Mesothelial cell of epicardium (in vitro differentiated cells): Measurements from ENCODE around the gene CDC42. TPM values are rescaled to one million over a fixed set of nuclear protein-coding genes. Genes with fewer than 3 reads are reported as not detected.
A peak's percentile ranks its signal among the peaks of the same experiment; 100 is the strongest.

ENCODE experiments used
- DNase-seq, 2 experiments: peaks; one replicate each; pipeline ENCODE4 v3.0.0; 2021; ENCODE audit warnings: low spot score in 2 of 2; ENCODE audit not compliant: unreplicated experiment in 2 of 2
- H3K27ac Mint-ChIP-seq: 2 replicates; pipeline ENCODE4 v1.8.0; 2021; ENCODE audit warnings: mixed read lengths
- H3K27me3 Mint-ChIP-seq: 2 replicates; pipeline ENCODE4 v1.8.0; 2021; ENCODE audit warnings: low read depth, mixed read lengths
- H3K36me3 Mint-ChIP-seq: 2 replicates; pipeline ENCODE4 v1.8.0; 2021; ENCODE audit warnings: mixed read lengths
- H3K4me1 Mint-ChIP-seq: 2 replicates; pipeline ENCODE4 v1.8.0; 2021; ENCODE audit warnings: mixed read lengths
- H3K4me3 Mint-ChIP-seq: 2 replicates; pipeline ENCODE4 v1.8.0; 2021; ENCODE audit warnings: mild to moderate bottlenecking, moderate library complexity, mixed read lengths
- H3K9me3 Mint-ChIP-seq: 2 replicates; pipeline ENCODE4 v1.8.0; 2021; ENCODE audit warnings: mixed read lengths
- CTCF ChIP-seq: fragments of 200-600 bp; sonication (generic); IDR thresholded peaks from one replicate; pipeline ENCODE4 v1.5.0; 2021; ENCODE audit warnings: antibody characterized with exemption; ENCODE audit not compliant: unreplicated experiment
- total RNA-seq: library from RNA; stranded (reverse); gene quantifications from 3 replicates; pipeline ENCODE4 v1.2.1, GENCODE V29; 2021

CDC42 gene
- total RNA-seq, 1 donor from 2014 or later, result 244 TPM

DNA sequence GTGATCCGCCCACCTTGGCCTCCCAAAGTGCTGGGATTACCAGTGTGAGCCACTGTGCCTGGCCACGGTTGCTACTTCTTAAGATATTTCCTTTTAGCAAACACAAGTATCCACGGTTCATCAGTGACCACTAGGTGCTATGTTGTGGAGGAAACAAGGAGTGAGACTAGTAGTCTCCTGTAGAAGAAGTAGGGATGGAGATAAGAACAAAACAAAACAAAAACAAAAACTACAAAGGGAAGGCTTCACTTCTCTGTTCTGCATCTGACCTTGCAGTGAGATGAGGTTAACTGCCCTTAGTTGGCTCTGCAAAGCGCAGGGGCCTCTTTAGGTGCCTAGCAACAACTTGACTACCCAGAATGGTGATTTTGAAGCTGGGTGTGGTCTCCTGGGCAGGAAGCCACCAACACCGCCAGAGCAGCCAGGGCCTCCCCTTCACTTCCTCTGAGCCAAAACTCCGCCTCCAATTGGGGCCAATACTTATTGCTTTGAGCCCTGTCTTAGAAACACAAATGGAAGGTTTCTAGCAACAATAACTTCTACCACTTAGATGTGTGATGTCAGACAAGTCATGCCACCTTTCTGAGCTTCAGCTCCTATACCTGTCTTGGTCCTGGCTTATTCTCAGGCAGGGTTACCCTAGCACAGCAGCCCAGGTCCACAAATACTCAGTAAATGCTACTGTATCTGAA, 12.8 kb upstream of the CDC42 start:
- peak overlapping the region; percentile 86 for H3K27ac Mint-ChIP-seq
- no peak for TF ChIP-seq CTCF

DNA sequence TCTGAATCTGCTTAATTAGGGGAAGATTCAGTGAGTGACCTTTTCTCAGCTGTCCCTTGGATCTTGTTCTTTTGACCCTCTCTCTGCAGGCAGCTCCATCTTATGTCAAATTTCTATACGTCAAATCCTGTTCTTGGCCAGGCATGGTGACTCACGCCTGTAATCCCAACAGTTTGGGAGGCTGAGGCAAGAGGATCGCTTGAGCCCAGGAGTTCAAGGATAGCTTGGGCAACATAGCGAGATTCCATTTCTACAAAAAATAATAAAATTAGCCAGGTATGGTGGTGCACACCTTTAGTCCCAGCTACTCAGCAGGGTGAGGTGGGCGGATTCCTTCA, 12.3 kb upstream of the CDC42 start:
- no peaks in the 10 kb centered on the region for H3K27me3 Mint-ChIP-seq
- peaks cover 2% of the 10 kb centered on the region for H3K9me3 Mint-ChIP-seq
- H3K36me3 Mint-ChIP-seq, result peaks cover under 1% of the 10 kb centered on the region
- no peak for DNase-seq
- no peak for TF ChIP-seq CTCF
- no peak overlapping the region for H3K4me3 Mint-ChIP-seq
- peak overlapping the region; percentile 86 for H3K27ac Mint-ChIP-seq
- H3K4me1 Mint-ChIP-seq, result peaks cover 36% of the 10 kb centered on the region

More for the DNA sequence above, 12.8 kb upstream of the CDC42 start:
- Mint-ChIP-seq H3K36me3 (no peaks in the 10 kb centered on the region), H3K4me1 (peaks cover 31% of the 10 kb centered on the region), H3K4me3 (no peak overlapping the region), H3K9me3 (no peaks in the 10 kb centered on the region), H3K27me3 (no peaks in the 10 kb centered on the region)
- DNase-seq, result no peak

GRCh38 chr1:22041505-22041904, 11.0 kb upstream of the CDC42 start:
- no peak for TF ChIP-seq CTCF
- peak overlapping the region; percentile 27 for H3K27ac Mint-ChIP-seq
- peaks cover 3% of the 10 kb centered on the region for H3K36me3 Mint-ChIP-seq
- no peak overlapping the region for H3K4me3 Mint-ChIP-seq
- peaks cover 38% of the 10 kb centered on the region for H3K4me1 Mint-ChIP-seq
- peaks cover 5% of the 10 kb centered on the region for H3K9me3 Mint-ChIP-seq
- no peak for DNase-seq
- H3K27me3 Mint-ChIP-seq, result no peaks in the 10 kb centered on the region

GRCh38 chr1:22043198-22043769, 9.2 kb upstream of the CDC42 start:
- Mint-ChIP-seq H3K27ac (peak overlapping the region; percentile 54), H3K36me3 (peaks cover 3% of the 10 kb centered on the region), H3K4me3 (peak overlapping the region; percentile 33)

DNA sequence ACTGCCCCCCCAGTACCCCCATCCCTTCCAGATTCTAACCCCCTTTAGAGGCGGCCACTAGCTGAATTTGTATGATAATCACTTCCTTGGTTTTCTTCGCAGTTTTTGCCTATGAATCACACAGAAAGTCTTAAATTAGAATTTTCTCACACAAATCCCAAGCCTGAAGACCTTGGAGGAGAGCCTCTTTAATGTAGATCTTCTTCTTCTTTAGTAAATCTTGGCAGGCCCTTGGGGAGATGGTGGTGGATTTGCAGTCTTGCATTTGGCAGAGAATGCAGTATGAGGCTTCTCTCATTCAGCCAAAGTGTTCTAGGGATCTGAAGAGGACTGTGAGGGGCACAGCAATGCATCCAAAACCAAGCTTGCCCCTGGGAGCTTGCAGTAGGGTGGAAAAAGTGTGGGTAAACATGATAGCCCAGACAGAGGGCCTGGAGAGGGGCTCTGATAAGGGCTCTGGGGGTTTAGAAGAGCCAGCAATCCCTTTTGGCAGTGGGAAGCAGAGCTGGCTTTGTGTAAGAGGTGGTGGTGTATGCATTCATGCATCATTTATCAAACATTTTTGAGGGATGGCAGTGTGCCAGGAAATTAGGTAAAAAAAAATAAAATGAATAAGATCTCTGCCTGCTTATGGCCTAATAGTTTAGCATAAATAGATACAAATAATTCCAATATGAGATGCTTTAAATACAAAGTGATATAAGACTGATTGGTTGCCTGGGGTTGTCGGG, 7.7 kb upstream of the CDC42 start:
- Mint-ChIP-seq H3K4me1 (peaks cover 34% of the 10 kb centered on the region), H3K4me3 (no peak overlapping the region), H3K36me3 (peaks cover 3% of the 10 kb centered on the region), H3K9me3 (peaks cover 5% of the 10 kb centered on the region), H3K27ac (peak overlapping the region; percentile 91), H3K27me3 (no peaks in the 10 kb centered on the region)
- TF ChIP-seq CTCF, result no peak
- no peak for DNase-seq

More at GRCh38 chr1:22043198-22043769, 9.2 kb upstream of the CDC42 start:
- no peak for TF ChIP-seq CTCF
- peaks cover 5% of the 10 kb centered on the region for H3K9me3 Mint-ChIP-seq
- no peak for DNase-seq
- peaks cover 38% of the 10 kb centered on the region for H3K4me1 Mint-ChIP-seq
- no peaks in the 10 kb centered on the region for H3K27me3 Mint-ChIP-seq
